HG02852 (cell line): ENCODE results near the gene CHRM2.
"Not testable (repeated sequence)": the region's sequence is repeated elsewhere in the genome, so short reads cannot be mapped to it uniquely, and the experiment has no call there.

Experiments
- ATAC-seq: cut with Tn5 transposase; IDR thresholded peaks from one replicate; pipeline ENCODE4 v1.9.1; 2021; ENCODE audit warnings: mild to moderate bottlenecking, moderate library complexity; ENCODE audit not compliant: unreplicated experiment

Gene CHRM2

DNA sequence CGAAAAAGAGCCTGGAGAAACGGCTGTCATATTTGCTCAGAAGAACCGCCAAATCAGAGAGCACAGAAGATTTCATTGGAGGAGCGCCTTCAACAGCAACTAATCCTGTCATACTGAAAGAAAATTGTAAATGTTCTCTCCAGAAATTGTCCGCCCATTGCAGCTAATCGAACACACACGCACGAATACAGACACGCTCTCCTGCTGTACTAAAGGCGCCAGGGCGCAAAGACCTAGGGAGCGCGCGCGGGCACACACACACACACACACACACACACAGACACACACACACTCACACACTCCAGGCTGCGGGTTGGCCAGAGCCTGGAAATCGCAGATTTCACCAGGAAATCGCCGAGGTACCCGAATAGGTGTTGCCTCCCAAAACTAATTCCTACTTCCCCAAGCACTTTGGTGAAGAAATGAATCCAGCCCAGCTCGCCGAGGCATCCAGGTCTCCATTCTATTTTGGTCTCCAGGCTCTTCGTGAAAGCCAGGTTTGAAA, at the start of gene CHRM2:
Gene CHRM2, plus strand, starts transcription at position 157 of the 505 bp plus-strand sequence. CDS start 146,214 bp downstream, outside the sequence.
- ATAC-seq = no peak

DNA sequence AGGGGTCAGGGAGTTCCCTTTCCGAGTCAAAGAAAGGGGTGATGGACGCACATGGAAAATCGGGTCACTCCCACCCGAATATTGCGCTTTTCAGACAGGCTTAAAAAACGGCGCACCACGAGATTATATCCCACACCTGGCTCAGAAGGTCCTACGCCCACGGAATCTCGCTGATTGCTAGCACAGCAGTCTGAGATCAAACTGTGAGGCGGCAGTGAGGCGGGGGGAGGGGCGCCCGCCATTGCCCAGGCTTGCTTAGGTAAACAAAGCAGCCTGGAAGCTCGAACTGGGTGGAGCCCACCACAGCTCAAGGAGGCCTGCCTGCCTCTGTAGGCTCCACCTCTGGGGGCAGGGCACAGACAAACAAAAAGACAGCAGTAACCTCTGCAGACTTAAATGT, 37.1 kb upstream of the CHRM2 start:
- ATAC-seq = not testable (repeated sequence)

DNA sequence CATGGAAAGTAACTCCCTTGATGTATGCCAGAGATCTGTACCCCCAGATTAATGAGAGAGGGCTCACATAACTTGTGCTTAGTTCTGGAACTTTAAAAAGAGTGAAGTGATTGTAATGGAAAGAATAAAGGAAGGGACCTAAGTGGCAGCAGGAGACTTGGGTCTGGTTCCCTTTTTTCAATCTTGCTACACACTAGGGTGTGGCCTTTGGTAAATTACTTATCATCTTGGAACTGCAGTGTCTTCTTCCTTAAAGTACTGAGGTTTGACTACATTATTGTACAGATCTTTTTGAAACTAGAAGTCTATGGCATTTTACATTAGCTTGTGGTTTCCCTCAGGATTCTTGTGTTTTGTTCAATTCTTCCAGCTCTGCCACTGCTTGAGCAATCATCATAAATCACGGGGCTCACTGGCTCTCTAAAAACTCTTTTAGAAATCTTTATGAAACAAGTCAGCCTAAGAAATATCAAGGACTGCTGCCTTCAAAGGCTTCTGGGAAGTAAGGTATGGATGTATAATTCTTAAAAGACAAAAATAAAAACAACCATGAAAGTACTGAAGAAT, 22.5 kb upstream of the CHRM2 start:
- ATAC-seq = no peak

DNA sequence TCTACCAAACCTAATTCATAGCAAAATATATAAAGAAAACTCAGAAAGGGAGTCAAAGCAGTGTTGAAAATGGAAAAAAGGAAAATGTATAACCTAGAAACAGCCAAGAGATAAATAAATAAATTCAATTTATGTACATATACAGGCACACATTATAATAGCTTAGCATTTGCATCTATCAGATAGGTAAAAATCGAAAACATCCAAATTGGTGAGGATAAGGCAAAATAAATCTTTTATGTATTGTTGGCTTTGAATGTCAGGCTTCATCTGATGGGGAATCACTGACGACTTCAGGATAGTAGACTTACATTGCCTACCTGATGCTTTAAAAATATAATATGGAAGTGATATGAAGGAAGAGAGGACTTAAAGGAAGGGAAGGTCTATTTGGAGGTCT, 20.6 kb upstream of the CHRM2 start:
- ATAC-seq = no peak

DNA sequence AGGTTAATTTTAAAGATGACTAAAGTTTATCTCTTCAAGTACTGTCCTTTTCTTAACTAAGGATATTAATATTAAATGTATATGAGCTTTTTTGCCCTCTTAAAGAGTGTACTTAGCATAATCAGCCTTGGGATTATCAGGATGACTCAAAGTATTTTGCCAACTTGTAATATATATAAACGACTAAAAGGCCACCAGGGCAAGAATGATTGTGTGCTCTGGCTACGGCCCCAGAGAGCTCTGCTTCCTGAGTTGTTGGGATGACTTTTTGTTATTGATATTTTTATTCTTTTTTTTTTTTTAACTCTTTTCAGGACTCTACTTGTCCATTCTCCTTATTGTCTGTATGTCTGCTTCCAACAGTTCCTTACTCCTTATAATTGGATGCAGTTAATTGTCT, 14.8 kb upstream of the CHRM2 start:
- no peak for ATAC-seq

DNA sequence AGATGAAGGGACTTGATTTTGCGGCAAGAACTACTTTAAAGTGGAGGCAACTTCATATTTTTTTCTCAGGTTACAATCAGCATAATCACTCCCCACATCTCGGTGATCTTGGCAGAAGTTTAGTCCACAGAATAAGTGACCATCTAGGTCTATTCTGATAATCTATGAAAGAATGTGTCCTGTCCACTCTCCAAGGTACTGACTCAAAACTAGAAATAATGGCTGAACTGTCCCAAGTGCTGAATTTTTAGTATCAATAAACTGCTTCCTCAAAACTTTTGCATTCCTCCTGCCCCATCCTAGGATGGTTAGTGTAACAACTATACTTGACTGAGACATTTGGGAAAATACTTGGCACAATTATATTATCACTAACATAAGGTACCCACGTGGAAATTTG, 10.9 kb upstream of the CHRM2 start:
- ATAC-seq = no peak

DNA sequence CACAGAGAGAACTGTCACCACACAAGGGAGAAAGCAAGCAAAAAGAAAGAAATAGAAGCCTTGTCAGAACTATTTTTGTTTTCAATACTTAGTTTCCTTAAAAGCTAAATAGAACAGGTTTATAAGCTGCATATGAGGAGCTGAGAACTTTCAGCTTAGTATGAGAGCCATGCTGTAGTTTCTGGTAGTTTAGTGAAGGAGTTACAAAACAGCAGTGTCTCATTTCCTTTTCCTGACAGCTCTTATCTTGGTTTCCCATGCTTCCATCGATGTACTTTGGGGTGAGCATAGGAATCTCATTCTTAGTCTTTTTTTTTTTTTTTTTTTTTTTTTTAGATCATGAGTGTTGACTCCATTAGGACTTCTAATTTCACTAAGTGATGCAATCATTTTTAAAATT, 8.6 kb upstream of the CHRM2 start:
- ATAC-seq = no peak

DNA sequence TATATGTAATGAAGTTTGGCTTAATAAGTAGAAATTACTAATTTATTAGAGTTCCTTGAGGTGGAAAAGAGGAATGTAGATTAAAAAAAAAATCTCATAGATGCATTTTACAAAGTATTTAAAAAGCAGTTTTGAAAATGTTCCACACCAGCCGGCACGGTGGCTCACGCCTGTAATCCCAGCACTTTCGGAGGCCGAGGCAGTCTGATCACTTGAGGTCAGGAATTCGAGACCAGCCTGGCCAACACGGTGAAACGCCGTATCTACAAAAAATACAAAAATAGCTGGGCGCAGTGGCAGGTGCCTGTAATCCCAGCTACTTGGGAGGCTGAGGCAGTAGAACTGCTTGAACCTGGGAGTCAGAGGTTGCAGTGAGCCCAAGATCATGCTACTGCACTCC, 3.2 kb upstream of the CHRM2 start:
- no peak for ATAC-seq

DNA sequence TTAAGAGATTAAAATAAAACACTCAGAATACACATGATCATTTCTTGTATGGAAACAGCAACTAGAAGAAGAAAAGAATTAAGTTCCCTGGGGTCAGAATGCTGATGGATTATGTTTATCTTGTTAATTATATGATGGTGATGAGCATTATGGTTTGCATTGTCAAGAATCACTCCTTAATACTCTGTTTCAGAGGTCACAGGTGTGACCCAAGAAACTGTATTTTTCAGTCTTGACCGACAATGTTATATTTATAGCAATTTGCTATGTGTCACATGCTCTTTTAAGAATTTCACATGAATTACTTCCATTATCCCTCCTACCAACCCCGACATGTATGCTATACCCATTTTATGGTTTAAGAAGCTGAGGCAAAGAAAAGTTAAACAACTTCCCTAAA, 2.7 kb upstream of the CHRM2 start:
- no peak for ATAC-seq

DNA sequence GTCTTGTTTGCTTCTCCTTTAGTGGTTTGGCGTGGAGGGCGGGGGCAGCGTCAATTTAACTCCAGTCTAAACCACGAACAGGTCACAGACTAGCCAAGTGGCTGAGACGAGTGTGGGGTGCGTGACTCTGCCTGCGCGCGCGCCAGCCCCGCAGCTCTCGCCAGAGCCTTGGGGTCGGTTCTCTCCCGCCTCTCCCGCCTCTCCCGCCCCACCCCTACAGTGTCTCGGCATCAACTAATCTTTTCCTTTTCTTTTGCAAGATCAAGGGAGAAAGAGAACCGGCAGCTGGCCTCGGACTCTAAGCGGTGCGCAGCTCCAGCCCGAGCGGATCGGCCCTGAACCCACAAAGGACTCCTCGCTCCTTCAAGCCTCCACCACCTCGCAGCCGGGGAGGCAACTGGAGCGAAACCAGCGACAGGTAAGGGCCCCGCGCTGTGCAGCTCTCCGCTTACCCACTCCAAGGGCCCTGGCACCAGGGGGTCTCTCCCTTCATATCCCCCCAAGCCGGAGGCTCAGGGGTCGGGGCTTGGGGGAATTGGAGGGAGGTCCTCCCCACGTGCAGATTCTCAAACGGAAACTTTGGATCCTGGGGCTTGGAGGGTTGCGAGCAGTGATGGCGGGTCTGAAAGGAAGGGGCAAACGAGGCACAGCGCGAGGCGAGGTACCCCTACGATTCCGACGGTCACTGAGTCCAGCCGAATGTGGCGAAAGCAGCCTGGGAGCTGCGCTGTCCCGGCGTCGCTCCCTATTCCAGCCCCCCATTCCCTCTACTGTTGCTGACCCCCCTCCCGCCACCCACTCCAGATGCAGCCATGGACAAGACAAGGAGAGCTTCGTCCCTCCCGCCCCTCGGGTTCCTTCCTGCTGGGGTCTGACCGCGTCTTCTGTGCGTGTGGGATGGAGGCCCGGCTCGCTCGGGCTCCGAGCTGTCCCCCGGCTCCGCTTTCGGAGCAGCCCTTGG, 829 bp downstream of the CHRM2 start:
- no peak for ATAC-seq

DNA sequence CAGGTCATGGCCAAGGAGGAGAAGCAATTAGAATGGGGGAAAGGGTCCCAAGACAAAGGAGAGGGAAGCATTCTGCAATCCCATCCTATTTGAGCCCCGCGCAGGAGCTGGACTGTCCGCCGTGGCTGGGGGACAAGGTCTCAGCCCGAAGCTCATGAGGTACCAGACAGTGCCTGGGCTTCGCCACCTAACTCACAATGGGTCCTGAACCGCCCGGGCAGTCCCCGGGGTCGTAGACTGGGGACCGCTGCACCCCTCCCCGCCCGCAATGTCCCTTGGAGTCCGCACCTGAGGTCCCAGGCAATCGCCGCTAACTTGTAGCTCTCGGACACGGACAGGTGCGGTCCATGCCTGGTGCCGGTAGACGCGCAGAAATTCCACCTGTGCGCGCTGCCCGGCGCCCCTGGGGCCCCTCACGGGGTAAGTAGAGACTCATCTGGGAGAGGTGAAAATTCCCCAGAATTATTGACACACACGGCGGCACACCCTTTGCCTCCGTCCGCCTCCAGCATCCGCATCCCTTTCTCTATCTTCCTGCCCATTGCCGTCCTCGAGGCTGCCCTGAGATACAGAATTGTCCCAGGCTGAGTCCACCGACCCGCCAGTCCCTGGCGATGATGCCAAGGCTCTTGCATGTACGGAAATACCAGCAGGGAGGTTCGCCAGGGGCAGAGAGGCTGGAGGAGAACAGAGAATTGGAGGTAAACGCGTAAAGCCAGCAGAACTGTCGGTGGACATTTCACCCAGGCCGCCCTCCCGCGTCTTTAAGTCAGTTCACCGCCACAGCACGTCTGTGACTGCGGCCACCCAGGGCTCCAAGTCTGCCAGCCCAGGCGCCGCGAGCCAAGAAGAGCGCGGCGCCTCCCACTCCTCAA, 1.8 kb downstream of the CHRM2 start:
- ATAC-seq = no peak

DNA sequence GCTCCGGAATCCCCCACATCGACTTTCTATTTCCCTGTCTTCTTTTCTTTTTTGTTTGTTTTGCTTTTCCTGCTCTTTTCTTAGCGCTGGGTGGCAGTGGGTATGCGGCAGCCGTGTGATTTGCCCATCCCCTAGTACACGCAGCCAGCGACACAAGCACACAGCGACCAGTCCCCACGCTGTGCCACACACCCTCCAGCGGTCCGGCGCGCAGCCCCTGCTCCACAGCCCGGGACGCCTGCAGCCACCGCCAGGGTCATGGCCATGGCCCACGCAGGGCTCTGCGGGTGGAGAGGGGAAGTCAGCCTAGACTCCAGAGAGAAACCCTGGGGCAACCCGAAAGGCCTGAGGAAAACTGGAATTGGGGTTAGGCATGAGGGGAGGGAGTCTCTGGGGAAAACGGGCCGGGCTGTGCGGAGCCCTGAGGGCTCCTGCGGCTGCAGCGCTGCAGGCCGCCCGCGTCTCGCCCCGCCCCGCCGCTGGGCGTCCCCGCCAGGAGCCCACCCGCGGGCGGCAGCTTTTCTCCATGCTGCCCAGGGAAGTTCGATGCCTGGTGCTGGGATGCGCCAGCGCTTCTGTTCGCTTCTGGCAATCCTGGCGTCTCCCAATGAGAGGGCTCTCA, 2.5 kb downstream of the CHRM2 start:
- ATAC-seq = no peak

DNA sequence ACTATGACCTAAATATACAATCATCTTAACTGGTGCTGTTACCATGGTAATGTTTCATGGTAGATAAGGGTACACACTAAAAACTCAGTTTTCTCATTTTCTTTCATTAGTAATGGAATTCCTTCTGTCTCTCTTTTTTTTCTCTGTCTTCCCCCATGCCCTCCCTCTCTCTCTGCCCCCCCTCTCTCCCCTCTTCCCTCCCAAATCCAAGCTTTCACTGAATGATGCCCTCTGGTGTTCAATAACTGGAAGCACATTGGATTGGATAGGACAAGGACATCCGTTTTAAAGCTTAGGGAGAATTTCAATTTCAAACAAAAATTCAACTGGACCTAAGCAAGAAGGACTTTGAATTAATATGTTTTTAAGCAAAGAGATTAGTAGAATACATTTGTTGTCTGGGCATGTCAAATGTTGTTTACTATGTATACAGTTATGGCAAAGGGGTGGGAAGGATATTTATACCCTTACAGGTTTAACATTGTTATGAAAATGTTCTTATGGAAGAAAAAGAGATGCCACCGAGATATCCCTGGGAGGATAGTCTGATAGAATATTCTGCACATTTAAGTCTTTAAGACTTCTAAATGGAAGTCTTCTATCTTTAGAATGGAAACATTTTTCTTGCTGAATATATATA, 6.1 kb downstream of the CHRM2 start:
- ATAC-seq = no peak

DNA sequence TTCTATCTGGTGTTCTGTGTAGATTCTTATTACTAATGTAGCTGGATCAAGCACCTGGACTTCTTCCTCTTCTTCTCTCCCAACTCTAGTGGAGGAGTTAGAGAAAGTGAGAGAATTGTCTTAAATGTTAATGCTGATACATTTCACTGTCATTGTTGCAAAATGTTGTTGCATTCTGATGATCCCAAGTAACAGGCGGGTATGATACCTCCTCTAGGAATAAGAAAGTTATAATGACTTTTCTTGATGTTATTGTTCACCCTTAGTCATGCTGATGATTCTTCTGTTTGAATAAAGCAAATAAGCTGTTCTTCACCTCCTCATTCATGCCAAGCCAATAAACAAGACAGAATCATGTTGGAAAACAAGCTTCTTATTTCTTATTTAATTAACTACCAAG, 9.1 kb downstream of the CHRM2 start:
- ATAC-seq = no peak

DNA sequence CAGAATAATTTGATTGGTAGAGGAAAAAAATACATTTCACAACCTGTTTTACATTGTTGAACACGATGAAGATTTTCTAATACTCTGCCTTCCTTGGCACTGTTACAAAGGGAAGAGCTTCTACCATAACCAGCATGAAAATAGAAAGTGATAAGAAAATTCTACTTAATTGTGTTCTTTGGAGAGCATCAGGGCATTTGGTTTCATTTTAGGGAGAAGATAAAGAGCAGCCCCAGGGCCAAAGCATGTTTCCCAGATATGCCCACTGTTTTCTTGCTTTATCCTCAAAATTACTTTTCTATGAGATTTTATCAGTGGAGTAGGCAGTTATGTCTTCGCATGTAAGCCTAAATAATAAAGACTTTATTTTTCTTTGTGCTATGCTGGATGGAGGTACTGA, 9.5 kb downstream of the CHRM2 start:
- ATAC-seq = no peak

DNA sequence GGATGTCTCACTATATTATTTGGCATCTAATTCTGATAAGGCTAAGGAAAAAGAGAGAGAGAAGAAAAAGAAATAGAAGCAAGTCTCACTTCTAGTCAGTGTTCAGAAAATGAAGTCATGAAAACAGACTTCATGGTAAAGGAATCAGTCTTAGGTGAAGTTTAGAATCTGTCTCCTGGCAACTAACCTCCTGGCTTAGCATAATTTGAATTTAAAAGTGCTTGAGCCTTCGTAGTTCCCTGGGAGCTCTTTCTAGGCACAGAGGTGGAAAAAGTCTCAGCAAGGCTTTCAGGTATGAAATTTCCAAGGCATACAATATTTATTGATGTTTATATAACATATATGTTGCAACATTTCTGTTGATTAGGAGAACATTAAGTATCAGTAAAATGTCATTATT, 10.4 kb downstream of the CHRM2 start:
- ATAC-seq = no peak

DNA sequence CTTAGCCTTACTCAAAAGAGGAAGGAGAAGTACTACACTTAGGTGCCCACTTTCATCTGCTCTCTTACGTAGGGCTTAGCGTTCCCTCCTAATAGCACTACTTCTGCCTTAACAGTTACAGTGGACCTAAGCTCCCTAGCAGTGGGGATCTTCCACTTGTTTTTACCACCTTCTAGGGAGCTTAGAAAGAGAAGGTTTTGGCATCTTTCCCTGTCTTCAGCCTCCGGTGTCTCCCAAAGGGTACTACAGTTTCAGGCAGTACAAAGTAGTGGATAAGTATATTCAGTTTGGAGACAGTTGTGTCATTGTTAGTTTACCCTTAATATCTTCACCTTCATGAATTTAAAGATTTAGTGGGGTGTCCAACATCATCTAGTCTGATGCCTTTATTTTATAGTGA, 14.6 kb downstream of the CHRM2 start:
- no peak for ATAC-seq

DNA sequence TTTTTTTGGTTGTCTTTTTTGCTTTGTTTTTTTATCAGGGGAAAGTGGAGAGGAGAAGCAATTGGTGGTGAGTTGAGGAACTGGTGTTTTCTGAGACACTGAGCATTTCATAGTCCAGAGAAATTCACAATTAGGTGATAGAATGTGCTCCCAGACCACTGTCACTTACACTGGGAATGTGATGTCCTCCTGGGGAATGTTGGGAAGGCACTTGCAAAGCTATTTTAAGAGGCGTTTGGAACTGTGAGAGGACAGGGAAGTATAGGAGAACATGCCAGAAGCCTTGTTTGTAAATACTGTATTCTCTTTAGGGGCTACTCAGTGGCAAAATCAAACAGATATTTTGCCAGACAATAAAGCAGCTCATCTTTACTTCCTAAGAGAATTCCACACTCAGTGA, 16.0 kb downstream of the CHRM2 start:
- no peak for ATAC-seq

DNA sequence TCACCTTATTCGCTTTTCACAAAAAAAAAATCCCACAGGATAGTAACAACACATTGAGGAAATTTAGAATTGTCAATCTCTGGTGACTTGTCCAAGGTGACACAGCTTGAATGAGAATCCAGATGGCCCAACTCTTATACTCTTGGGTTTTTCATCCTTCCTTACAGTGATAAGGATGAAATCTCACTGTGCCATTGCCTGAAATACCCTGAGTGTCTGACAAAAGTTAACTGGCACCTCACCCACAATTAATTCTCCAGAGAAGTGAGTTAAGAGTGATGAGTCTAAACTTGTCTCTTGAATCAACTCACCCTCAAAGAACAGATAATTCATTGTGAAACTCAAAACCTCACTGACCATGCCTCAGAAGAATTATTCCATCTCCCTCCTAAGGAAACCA, 18.9 kb downstream of the CHRM2 start:
- ATAC-seq = no peak

DNA sequence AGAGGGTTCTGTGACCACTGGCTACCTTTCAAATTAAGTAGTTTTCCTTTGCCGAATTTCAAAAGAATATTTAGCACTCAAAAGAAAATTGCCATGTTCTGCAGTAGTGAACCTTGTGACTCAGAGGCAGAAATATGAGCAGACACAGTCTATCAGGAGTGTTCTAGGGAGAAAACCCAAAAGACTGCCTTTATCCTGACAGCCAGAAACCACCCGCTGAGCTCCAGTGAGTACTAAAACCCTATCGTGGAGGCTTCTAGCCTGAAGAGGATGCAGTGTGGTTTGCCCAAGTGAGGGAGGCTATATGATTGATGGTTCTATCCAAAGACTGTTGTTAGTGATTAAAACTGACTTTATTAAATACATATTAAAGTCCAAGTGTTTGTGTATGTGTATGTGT, 21.9 kb downstream of the CHRM2 start:
- ATAC-seq = no peak
